SK-N-SH treated with all-trans-retinoic acid at 6 μM for 48 hours (cell line): ENCODE data around the gene MPC1.

ENCODE experiments used
- ATAC-seq: fragments of 200-7000 bp; cut with Tn5 transposase; 3 replicates; pipeline ENCODE4 v1.9.1; 2020; ENCODE audit warnings: mild to moderate bottlenecking, moderate library complexity
- ARNTL ChIP-seq: fragments of 450-650 bp; formaldehyde crosslinking; IDR thresholded peaks from 2 replicates; pipeline ENCODE4 v1.5.0; 2020; ENCODE audit warnings: low read depth, mild to moderate bottlenecking, moderate library complexity, borderline replicate concordance
- BACH2 ChIP-seq: fragments of 250-450 bp; sonication (Bioruptor Pico); IDR thresholded peaks from 2 replicates; pipeline ENCODE4 v1.9.0; 2021; ENCODE audit warnings: mild to moderate bottlenecking, borderline replicate concordance
- CREB5 ChIP-seq: fragments of 250-450 bp; sonication (Bioruptor Pico); IDR thresholded peaks from 2 replicates; pipeline ENCODE4 v1.5.1; 2020; ENCODE audit warnings: low read depth, mild to moderate bottlenecking, moderate library complexity
- CSDC2 ChIP-seq: fragments of 250-450 bp; sonication (Bioruptor Pico); IDR thresholded peaks from 2 replicates; pipeline ENCODE4 v1.5.0; 2020; ENCODE audit warnings: mild to moderate bottlenecking, moderate library complexity
- CSRNP3 ChIP-seq: fragments of 250-450 bp; sonication (Bioruptor Pico); IDR thresholded peaks from 2 replicates; pipeline ENCODE4 v1.5.1; 2021; ENCODE audit warnings: mild to moderate bottlenecking, moderate library complexity
- ESRRG ChIP-seq: fragments of 250-450 bp; sonication (Bioruptor Pico); IDR thresholded peaks from 2 replicates; pipeline ENCODE4 v1.6.1; 2021; ENCODE audit warnings: mild to moderate bottlenecking
- GLIS3 ChIP-seq: fragments of 250-450 bp; sonication (Bioruptor Pico); IDR thresholded peaks from 2 replicates; pipeline ENCODE4 v1.5.0; 2020; ENCODE audit warnings: mild to moderate bottlenecking, moderate library complexity
- ISL1 ChIP-seq: fragments of 250-450 bp; sonication (Bioruptor Pico); IDR thresholded peaks from 2 replicates; pipeline ENCODE4 v2.1.2; 2022; ENCODE audit warnings: mild to moderate bottlenecking, moderate library complexity
- OSR1 ChIP-seq: fragments of 250-450 bp; sonication (Bioruptor Pico); IDR thresholded peaks from 2 replicates; pipeline ENCODE4 v1.8.0; 2022; ENCODE audit warnings: moderate library complexity, mild to moderate bottlenecking, inconsistent platforms
- PATZ1 ChIP-seq: fragments of 250-450 bp; sonication (Bioruptor Pico); IDR thresholded peaks from 2 replicates; pipeline ENCODE4 v1.8.0; 2020; ENCODE audit warnings: mild to moderate bottlenecking, moderate library complexity, borderline replicate concordance
- POU6F1 ChIP-seq: fragments of 250-450 bp; sonication (Bioruptor Pico); IDR thresholded peaks from 2 replicates; pipeline ENCODE4 v1.8.0; 2021; ENCODE audit warnings: low read depth, mild to moderate bottlenecking, moderate library complexity, borderline replicate concordance
- PPARA ChIP-seq: fragments of 250-450 bp; sonication (Bioruptor Pico); IDR thresholded peaks from 2 replicates; pipeline ENCODE4 v1.5.0; 2020; ENCODE audit warnings: mild to moderate bottlenecking, borderline replicate concordance
- RARB ChIP-seq: fragments of 250-450 bp; sonication (Bioruptor Pico); IDR thresholded peaks from 2 replicates; pipeline ENCODE4 v1.8.0; 2021; ENCODE audit warnings: mild to moderate bottlenecking, moderate library complexity
- SNAI2 ChIP-seq: fragments of 250-450 bp; sonication (Bioruptor Pico); IDR thresholded peaks from 2 replicates; pipeline ENCODE4 v1.5.0; 2020; ENCODE audit warnings: mild to moderate bottlenecking, moderate library complexity
- TCF4 ChIP-seq: fragments of 250-450 bp; sonication (Bioruptor Pico); IDR thresholded peaks from 2 replicates; pipeline ENCODE4 v1.8.0; 2021; ENCODE audit warnings: mild to moderate bottlenecking, moderate library complexity, borderline replicate concordance
- TSHZ2 ChIP-seq: fragments of 250-450 bp; sonication (Bioruptor Pico); IDR thresholded peaks from 2 replicates; pipeline ENCODE4 v1.5.0; 2020; ENCODE audit warnings: mild to moderate bottlenecking, moderate library complexity
- ZC3H10 ChIP-seq: fragments of 250-450 bp; sonication (Bioruptor Pico); IDR thresholded peaks from 2 replicates; pipeline ENCODE4 v1.5.1; 2021; ENCODE audit warnings: mild to moderate bottlenecking, moderate library complexity
- ZFP3 ChIP-seq: fragments of 250-450 bp; sonication (Bioruptor Pico); IDR thresholded peaks from 2 replicates; pipeline ENCODE4 v1.5.0; 2020; ENCODE audit warnings: mild to moderate bottlenecking, moderate library complexity
- ZFP30 ChIP-seq: fragments of 450-650 bp; formaldehyde crosslinking; IDR thresholded peaks from 2 replicates; pipeline ENCODE4 v1.5.0; 2022; ENCODE audit warnings: mild to moderate bottlenecking, moderate library complexity
- ZNF70 ChIP-seq: fragments of 450-650 bp; formaldehyde crosslinking; IDR thresholded peaks from 2 replicates; pipeline ENCODE4 v1.5.0; 2020; ENCODE audit warnings: mild to moderate bottlenecking, moderate library complexity
- ZNF8 ChIP-seq: fragments of 450-650 bp; formaldehyde crosslinking; IDR thresholded peaks from 2 replicates; pipeline ENCODE4 v1.5.0; 2020; ENCODE audit warnings: mild to moderate bottlenecking, moderate library complexity

The MPC1 gene

GRCh38 chr6:166411721-166412151 is 29.0 kb upstream of the MPC1 start (continued):
- TF ChIP-seq TSHZ2 (CRISPR knock-in tag), result no peak
- no peak for TF ChIP-seq TCF4 (CRISPR knock-in tag)
- TF ChIP-seq ZNF8, result no peak
- TF ChIP-seq ZNF70 (CRISPR knock-in tag), result no peak
- no peak for TF ChIP-seq ZFP3 (CRISPR knock-in tag)
- no peak for TF ChIP-seq CSRNP3
- TF ChIP-seq ISL1, result no peak
- TF ChIP-seq BACH2 (CRISPR knock-in tag), result no peak

GRCh38 chr6:166411271-166411670 is 28.5 kb upstream of the MPC1 start:
- ATAC-seq, result no peak
- TF ChIP-seq POU6F1 (CRISPR knock-in tag), result no peak
- TF ChIP-seq OSR1 (CRISPR knock-in tag), result no peak
- no peak for TF ChIP-seq BACH2 (CRISPR knock-in tag)
- TF ChIP-seq GLIS3 (CRISPR knock-in tag), result no peak
- no peak for TF ChIP-seq SNAI2
- no peak for TF ChIP-seq PPARA (CRISPR knock-in tag)
- TF ChIP-seq CREB5 (CRISPR knock-in tag), result no peak
- no peak for TF ChIP-seq CSDC2 (CRISPR knock-in tag)
- no peak for TF ChIP-seq RARB (CRISPR knock-in tag)
- no peak for TF ChIP-seq ZC3H10 (CRISPR knock-in tag)
- no peak for TF ChIP-seq ZNF8
- TF ChIP-seq ESRRG (CRISPR knock-in tag), result no peak
- no peak for TF ChIP-seq TSHZ2 (CRISPR knock-in tag)
- no peak for TF ChIP-seq ZFP30 (CRISPR knock-in tag)
- no peak for TF ChIP-seq ARNTL (CRISPR knock-in tag)
- no peak for TF ChIP-seq ISL1
- TF ChIP-seq ZNF70 (CRISPR knock-in tag), result no peak
- no peak for TF ChIP-seq TCF4 (CRISPR knock-in tag)
- TF ChIP-seq, all 23 proteins: peak for 0

GRCh38 chr6:166410426-166410935 is 27.7 kb upstream of the MPC1 start:
- ATAC-seq, result no peak
- TF ChIP-seq CSRNP3, result no peak
- TF ChIP-seq CREB5 (CRISPR knock-in tag), result no peak
- TF ChIP-seq TCF4 (CRISPR knock-in tag), result no peak
- no peak for TF ChIP-seq PATZ1 (CRISPR knock-in tag)
- no peak for TF ChIP-seq BACH2 (CRISPR knock-in tag)
- TF ChIP-seq ZFP3 (CRISPR knock-in tag), result no peak
- no peak for TF ChIP-seq OSR1 (CRISPR knock-in tag)
- no peak for TF ChIP-seq ARNTL (CRISPR knock-in tag)
